AG04450 (cell line): ENCODE data around the gene SPTLC3. TPM values are rescaled to one million over a fixed set of nuclear protein-coding genes. Genes with fewer than 3 reads are reported as not detected.

Experiments
- CTCF ChIA-PET: fragments of 300-600, 350-600 bp; formaldehyde crosslinking; extraction: SDS; loops from one replicate; lab custom pipeline; 2022; ENCODE audit warnings: antibody characterized with exemption, inconsistent platforms; lab: Charles Lee
- POLR2A ChIA-PET: fragments of 350-600 bp; formaldehyde crosslinking; extraction: SDS; loops from one replicate; lab custom pipeline; 2021; ENCODE audit warnings: antibody characterized with exemption, inconsistent platforms; lab: Yijun Ruan, JAX
- DNase-seq: peaks from one replicate; pipeline ENCODE4 v3.0.0-alpha.2; 2011; ENCODE audit warnings: low read depth, low spot score
- H3K27ac ChIP-seq: one replicate; pipeline ENCODE4 v1.5.1; 2012; ENCODE audit warnings: low read depth, low read length, control low read depth
- H3K27me3 ChIP-seq: one replicate; pipeline ENCODE4 v1.6.0; 2012; ENCODE audit warnings: low read length; ENCODE audit not compliant: control insufficient read depth, insufficient read depth
- H3K4me3 ChIP-seq: 2 replicates; pipeline ENCODE4 v1.5.1; 2011; ENCODE audit warnings: mild to moderate bottlenecking, low read depth, low read length, control low read depth
- H3K9me3 ChIP-seq: 2 replicates; pipeline ENCODE4 v1.5.1; 2012; ENCODE audit warnings: low read length; ENCODE audit not compliant: control insufficient read depth, insufficient read depth
- CTCF ChIP-seq: IDR thresholded peaks from 2 replicates; pipeline ENCODE4 v1.5.1; 2011; ENCODE audit warnings: low read depth, low read length, control low read depth, inconsistent platforms
- polyA plus RNA-seq: library from polyadenylated mRNA; depleted of rRNA; stranded (reverse); fragments of >200 nt; gene quantifications from 2 replicates; pipeline ENCODE4 v1.2.3, GENCODE V29; 2011

Gene SPTLC3
- polyA plus RNA-seq, 1 experiment, result 2.8 TPM

GRCh38 chr20:13159889-13160288 lies 151.1 kb downstream of the SPTLC3 start:
- POLR2A ChIA-PET, result no interaction called here
- CTCF ChIA-PET, result no interaction called here

GRCh38 chr20:13165203-13165602 lies 156.4 kb downstream of the SPTLC3 start:
- Histone ChIP-seq H3K27ac (no peak overlapping the region), H3K9me3 (no peaks in the 10 kb centered on the region), H3K27me3 (no peaks in the 10 kb centered on the region), H3K4me3 (no peak overlapping the region)
- DNase-seq, result no peak
- TF ChIP-seq CTCF, result no peak
- ChIA-PET POLR2A (no interaction called here), CTCF (no interaction called here)

More at GRCh38 chr20:13159889-13160288, 151.1 kb downstream of the SPTLC3 start:
- TF ChIP-seq CTCF, result no peak
- DNase-seq, result no peak
- Histone ChIP-seq H3K9me3 (no peaks in the 10 kb centered on the region), H3K4me3 (no peak overlapping the region), H3K27me3 (no peaks in the 10 kb centered on the region), H3K27ac (no peak overlapping the region)

- POLR2A ChIA-PET, result no interaction called here
- TF ChIP-seq CTCF, result no peak
Measured at GRCh38 chr20:13166011-13166410, 157.2 kb downstream of the SPTLC3 start.

GRCh38 chr20:13166437-13166836 lies 157.7 kb downstream of the SPTLC3 start:
- Histone ChIP-seq H3K27me3 (no peaks in the 10 kb centered on the region), H3K9me3 (no peaks in the 10 kb centered on the region), H3K27ac (no peak overlapping the region), H3K4me3 (no peak overlapping the region)
- DNase-seq, result no peak
- ChIA-PET POLR2A (no interaction called here), CTCF (no interaction called here)
- TF ChIP-seq CTCF, result no peak

More at GRCh38 chr20:13166011-13166410, 157.2 kb downstream of the SPTLC3 start:
- CTCF ChIA-PET, result no interaction called here
- Histone ChIP-seq H3K4me3 (no peak overlapping the region), H3K9me3 (no peaks in the 10 kb centered on the region), H3K27ac (no peak overlapping the region), H3K27me3 (no peaks in the 10 kb centered on the region)
- no peak for DNase-seq

- H3K4me3 ChIP-seq, result no peak overlapping the region
- no peaks in the 10 kb centered on the region for H3K9me3 ChIP-seq
- ChIA-PET CTCF (no interaction called here), POLR2A (no interaction called here)
- H3K27me3 ChIP-seq, result no peaks in the 10 kb centered on the region
- no peak for DNase-seq
- TF ChIP-seq CTCF, result no peak
- no peak overlapping the region for H3K27ac ChIP-seq
Measured at GRCh38 chr20:13169086-13169485, 160.3 kb downstream of the SPTLC3 start.
